Endothelial cell of umbilical vein (primary cell): ENCODE results near the gene OR52E5. TPM values are rescaled to one million over a fixed set of nuclear protein-coding genes. Genes with fewer than 3 reads are reported as not detected.

Experiments
- BruUV-seq: library from RNA; stranded (reverse); fragments of 400-500 nt; replicated peaks from 2 replicates; lab custom pipeline; 2021; lab: Mats Ljungman, UMichigan
- CTCF ChIA-PET: fragments of 300-600, 350-600 bp; sonication (Branson Sonifier 250); formaldehyde crosslinking; loops from one replicate; lab custom pipeline; 2021; ENCODE audit warnings: antibody characterized with exemption, inconsistent platforms; lab: Charles Lee
- POLR2A ChIA-PET: fragments of 300-600, 350-600 bp; sonication (Branson Sonifier 250); formaldehyde crosslinking; loops from one replicate; lab custom pipeline; 2021; ENCODE audit warnings: antibody characterized with exemption, inconsistent platforms; lab: Charles Lee
- DNase-seq: peaks from one replicate; pipeline ENCODE4 v3.0.0-alpha.2; 2011; ENCODE audit warnings: low read depth, low spot score
- FAIRE-seq: peaks from 2 replicates; lab custom pipeline; 2011; peaks lifted over from hg19 to GRCh38; lab: Jason Lieb, UNC
- H2AFZ ChIP-seq: 2 replicates; pipeline ENCODE4 v1.6.0; 2012; ENCODE audit warnings: low read depth, low read length, control low read depth, inconsistent platforms
- H3K27ac ChIP-seq: 2 replicates; pipeline ENCODE4 v1.5.1; 2011; ENCODE audit warnings: low read depth, mild to moderate bottlenecking, control low read depth, low read length, moderate library complexity; ENCODE audit not compliant: insufficient read depth
- H3K27me3 ChIP-seq, 2 experiments: 2 replicates each; pipeline versions ENCODE4 v1.6.0 to v1.6.1; 2011; ENCODE audit warnings: low read length in 2 of 2, mixed read lengths in 1 of 2; ENCODE audit not compliant: control insufficient read depth in 2 of 2, insufficient read depth in 2 of 2
- H3K36me3 ChIP-seq, 2 experiments: 2 replicates in 1 of 2; 3 replicates in 1 of 2; pipeline ENCODE4 v1.5.1; 2011; ENCODE audit warnings: low read length in 2 of 2, mild to moderate bottlenecking in 1 of 2, moderate library complexity in 1 of 2; ENCODE audit not compliant: control insufficient read depth in 2 of 2, insufficient read depth in 2 of 2; ENCODE audit errors: extremely low read depth in 1 of 2
- H3K4me1 ChIP-seq: 3 replicates; pipeline ENCODE4 v1.5.1; 2011; ENCODE audit warnings: mild to moderate bottlenecking, low read length; ENCODE audit not compliant: control insufficient read depth, insufficient read depth; ENCODE audit errors: extremely low read depth
- H3K4me2 ChIP-seq: 2 replicates; pipeline ENCODE4 v1.6.1; 2011; ENCODE audit warnings: low read length, control low read depth, mixed read lengths; ENCODE audit not compliant: insufficient read depth
- H3K4me3 ChIP-seq, 3 experiments: fragments of 200-600 bp in 1 of 3; sonication (generic), shearing (Covaris generic) in 1 of 3; replicated peaks in 1 of 3; 2 replicates each; pipeline ENCODE4 v1.5.1; 2011 to 2016; ENCODE audit warnings: control low read depth in 3 of 3, low read length in 3 of 3, mild to moderate bottlenecking in 2 of 3, inconsistent platforms in 1 of 3, low read depth in 1 of 3, moderate library complexity in 1 of 3; ENCODE audit not compliant: insufficient read depth in 1 of 3
- H3K79me2 ChIP-seq: 2 replicates; pipeline ENCODE4 v1.6.0; 2012; ENCODE audit warnings: low read length, inconsistent platforms; ENCODE audit not compliant: control insufficient read depth, insufficient read depth
- H3K9ac ChIP-seq: replicated peaks from 2 replicates; pipeline ENCODE3; 2011; ENCODE audit warnings: low read length, control low read depth; ENCODE audit not compliant: insufficient read depth; ENCODE audit errors: extremely low read depth
- H3K9me1 ChIP-seq: replicated peaks from 3 replicates; pipeline ENCODE4 v1.6.0; 2011; ENCODE audit warnings: mild to moderate bottlenecking, low read length; ENCODE audit not compliant: control insufficient read depth, insufficient read depth; ENCODE audit errors: extremely low read depth
- H3K9me3 ChIP-seq: replicated peaks from 2 replicates; pipeline ENCODE4 v1.5.1; 2012; ENCODE audit warnings: low read length, inconsistent platforms; ENCODE audit not compliant: control insufficient read depth, insufficient read depth
- H4K20me1 ChIP-seq: replicated peaks from 2 replicates; pipeline ENCODE3; 2011; ENCODE audit warnings: mild to moderate bottlenecking, low read length; ENCODE audit not compliant: control insufficient read depth, insufficient read depth; ENCODE audit errors: extremely low read depth
- EZH2 ChIP-seq: IDR thresholded peaks from 2 replicates; pipeline ENCODE4 v1.6.1; 2012; ENCODE audit warnings: borderline replicate concordance, low read depth, mild to moderate bottlenecking, moderate library complexity, low read length, inconsistent platforms; ENCODE audit not compliant: severe bottlenecking
- FOS ChIP-seq: IDR thresholded peaks from 2 replicates; pipeline ENCODE4 v1.6.1; 2011; ENCODE audit warnings: mild to moderate bottlenecking, low read length, moderate library complexity, borderline replicate concordance; ENCODE audit not compliant: insufficient read depth
- GATA2 ChIP-seq: IDR thresholded peaks from 2 replicates; pipeline ENCODE4 v1.7.0; 2011; ENCODE audit warnings: low read depth, mild to moderate bottlenecking, moderate library complexity, mixed read lengths, low read length; ENCODE audit not compliant: insufficient read length, insufficient read depth
- JUN ChIP-seq: IDR thresholded peaks from 2 replicates; pipeline ENCODE4 v1.6.1; 2011; ENCODE audit warnings: borderline replicate concordance, low read depth; ENCODE audit not compliant: insufficient read length, insufficient read depth
- MYC ChIP-seq: IDR thresholded peaks from one replicate; pipeline ENCODE4 v1.6.1; 2011; ENCODE audit warnings: mild to moderate bottlenecking, low read depth, low read length
- POLR2A ChIP-seq: IDR thresholded peaks from 2 replicates; pipeline ENCODE4 v1.6.1; 2012; ENCODE audit warnings: low read depth, mild to moderate bottlenecking, control low read depth, low read length
- dilution Hi-C: fragments of 300-500 bp; cut with MboI; formaldehyde crosslinking; loops from one replicate; pipeline ENCODE4 v1.15.0; 2019; ENCODE audit warnings: low sequenced_read_pairs; ENCODE audit not compliant: extremely low pct_ligation_motif_present
- intact Hi-C: fragments of 100-400 bp; cut with micrococcal nuclease; formaldehyde crosslinking; loops from one replicate; pipeline ENCODE4 v1.10.0; 2022
- polyA plus RNA-seq, 4 experiments: library from polyadenylated mRNA; depleted of rRNA in 3 of 4; stranded (reverse) in 3 of 4; unstranded in 1 of 4; fragments of >200 nt; gene quantifications; 2 replicates each; pipeline versions ENCODE4 v1.2.1 to v1.2.3, GENCODE V29; 2011 to 2012; ENCODE audit warnings: missing spikeins in 1 of 4
- total RNA-seq: library from RNA; stranded (reverse); gene quantifications from 2 replicates; pipeline ENCODE4 v1.2.3, GENCODE V29; 2021
- TF ChIP-seq, protein P1 (sequence below): IDR thresholded peaks from 2 replicates; pipeline ENCODE4 v1.6.1; 2011; ENCODE audit not compliant: insufficient read depth, insufficient read length
- TF ChIP-seq, protein P2 (sequence below), 2 donors: IDR thresholded peaks; 1 replicate in 1 of 2; 2 replicates in 1 of 2; pipeline ENCODE4 v1.5.1; 2011; ENCODE audit warnings: low read length in 2 of 2, mild to moderate bottlenecking in 2 of 2, moderate library complexity in 2 of 2, control low read depth in 1 of 2, inconsistent platforms in 1 of 2, low read depth in 1 of 2; ENCODE audit not compliant: insufficient read depth in 1 of 2; ENCODE audit errors: extremely low read depth in 1 of 2

The OR52E5 gene
- total and polyA plus RNA-seq, 2 donors (not counting 3 experiments of a cell fraction or from before 2014, with no cell fraction given) = not detected

DNA sequence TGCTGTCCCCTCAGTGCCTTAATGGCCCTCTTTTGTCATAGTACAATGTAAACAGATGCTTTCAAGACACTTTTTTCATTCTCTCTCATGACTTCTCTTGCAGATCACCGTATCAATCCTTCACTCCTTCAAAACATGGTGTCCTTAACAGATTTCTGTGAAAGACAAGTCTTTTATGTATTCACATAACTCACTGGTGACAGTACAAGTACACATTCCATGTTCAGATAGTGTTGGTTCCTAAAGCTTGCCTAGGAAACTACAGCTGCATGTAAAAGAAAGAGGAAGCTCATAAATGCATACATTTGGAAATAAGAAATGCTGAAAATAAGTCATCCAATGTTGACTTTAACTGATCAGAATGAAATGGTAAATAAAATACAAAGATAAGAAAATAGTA is 46.3 kb upstream of the OR52E5 start:
- Histone ChIP-seq H3K4me1 (no peaks in the 10 kb centered on the region), H3K4me3 (no peak overlapping the region), H3K4me2 (no peak overlapping the region), H3K79me2 (no peaks in the 10 kb centered on the region), H3K27ac (no peak overlapping the region), H3K9ac (no peak overlapping the region), H3K36me3 (no peaks in the 10 kb centered on the region), H3K9me1 (no peaks in the 10 kb centered on the region), H4K20me1 (no peaks in the 10 kb centered on the region), H3K27me3 (no peaks in the 10 kb centered on the region), H2AFZ (no peak overlapping the region), H3K9me3 (no peaks in the 10 kb centered on the region)
- POLR2A ChIA-PET = no interaction called here
- dilution Hi-C loops (no loop called here), intact Hi-C loops (no loop called here)
- FAIRE-seq = no peak
- BruUV-seq = no TSS peak
- CTCF ChIA-PET = no interaction called here
- TF ChIP-seq, protein P1, sequence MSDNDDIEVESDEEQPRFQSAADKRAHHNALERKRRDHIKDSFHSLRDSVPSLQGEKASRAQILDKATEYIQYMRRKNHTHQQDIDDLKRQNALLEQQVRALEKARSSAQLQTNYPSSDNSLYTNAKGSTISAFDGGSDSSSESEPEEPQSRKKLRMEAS = no peak
- TF ChIP-seq GATA2 = no peak
- TF ChIP-seq, protein P2, sequence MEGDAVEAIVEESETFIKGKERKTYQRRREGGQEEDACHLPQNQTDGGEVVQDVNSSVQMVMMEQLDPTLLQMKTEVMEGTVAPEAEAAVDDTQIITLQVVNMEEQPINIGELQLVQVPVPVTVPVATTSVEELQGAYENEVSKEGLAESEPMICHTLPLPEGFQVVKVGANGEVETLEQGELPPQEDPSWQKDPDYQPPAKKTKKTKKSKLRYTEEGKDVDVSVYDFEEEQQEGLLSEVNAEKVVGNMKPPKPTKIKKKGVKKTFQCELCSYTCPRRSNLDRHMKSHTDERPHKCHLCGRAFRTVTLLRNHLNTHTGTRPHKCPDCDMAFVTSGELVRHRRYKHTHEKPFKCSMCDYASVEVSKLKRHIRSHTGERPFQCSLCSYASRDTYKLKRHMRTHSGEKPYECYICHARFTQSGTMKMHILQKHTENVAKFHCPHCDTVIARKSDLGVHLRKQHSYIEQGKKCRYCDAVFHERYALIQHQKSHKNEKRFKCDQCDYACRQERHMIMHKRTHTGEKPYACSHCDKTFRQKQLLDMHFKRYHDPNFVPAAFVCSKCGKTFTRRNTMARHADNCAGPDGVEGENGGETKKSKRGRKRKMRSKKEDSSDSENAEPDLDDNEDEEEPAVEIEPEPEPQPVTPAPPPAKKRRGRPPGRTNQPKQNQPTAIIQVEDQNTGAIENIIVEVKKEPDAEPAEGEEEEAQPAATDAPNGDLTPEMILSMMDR (IDR thresholded peaks at IDR 0.05; ENCODE audit: extremely low read depth in 1 of 2, insufficient read depth in 1 of 2, low read depth in 1 of 2, low read length in 2 of 2) = no peak
- no peak for TF ChIP-seq FOS
- no peak for TF ChIP-seq POLR2A
- TF ChIP-seq MYC = no peak
- TF ChIP-seq EZH2 = no peak
- no peak for TF ChIP-seq JUN
- no peak for DNase-seq
